Lower lobe of right lung (tissue), 2 donors: ENCODE data around the gene MED12L. TPM values are rescaled to one million over a fixed set of nuclear protein-coding genes. Genes with fewer than 3 reads are reported as not detected.

Source experiments
- ATAC-seq, 2 donors: fragments of 200-7000 bp; cut with Tn5 transposase; one replicate each; pipeline ENCODE4 v1.9.1; 2020 to 2022; ENCODE audit warnings: mild to moderate bottlenecking in 2 of 2, moderate library complexity in 2 of 2
- DNase-seq: peaks from one replicate; pipeline ENCODE4 v3.0.0-alpha.2; 2020
- H3K27ac ChIP-seq: fragments of 200-600 bp; one replicate; pipeline ENCODE4 v1.8.0; 2022
- H3K27me3 ChIP-seq: fragments of 200-600 bp; one replicate; pipeline ENCODE4 v1.8.0; 2022; ENCODE audit warnings: low read depth
- H3K36me3 ChIP-seq: fragments of 200-600 bp; one replicate; pipeline ENCODE4 v1.8.0; 2022; ENCODE audit warnings: mild to moderate bottlenecking
- H3K4me1 ChIP-seq: fragments of 200-600 bp; one replicate; pipeline ENCODE4 v1.8.0; 2022
- H3K4me3 ChIP-seq: fragments of 200-600 bp; one replicate; pipeline ENCODE4 v1.8.0; 2022; ENCODE audit warnings: mild to moderate bottlenecking
- H3K9me3 ChIP-seq: fragments of 200-600 bp; one replicate; pipeline ENCODE4 v1.8.0; 2022
- CTCF ChIP-seq: fragments of 200-600 bp; IDR thresholded peaks from one replicate; pipeline ENCODE4 v1.8.0; 2022; ENCODE audit warnings: antibody characterized with exemption, mild to moderate bottlenecking
- intact Hi-C: fragments of 100-400 bp; cut with DNase I; formaldehyde crosslinking; loops from one replicate; pipeline ENCODE4 v1.11.0; 2022
- total RNA-seq: library from RNA; stranded (reverse); fragmentation: NEBNext Ultra II Directional; extraction: Animal tissue kit (Norgen Biotek cat#: 25700); gene quantifications from one replicate; pipeline ENCODE4 v1.2.1, GENCODE V29; 2021
- donor health status: DM: no; HTN: yes; CAD: no; lungs with severe emphysema.

The MED12L gene
- total RNA-seq, 1 donor from 2014 or later: 0.44 TPM

GRCh38 chr3:151351648-151352047, 266.2 kb downstream of the MED12L start:
- Histone ChIP-seq H3K27me3 (no peaks in the 10 kb centered on the region), H3K36me3 (no peaks in the 10 kb centered on the region), H3K9me3 (no peaks in the 10 kb centered on the region), H3K4me3 (no peak overlapping the region), H3K27ac (peak overlapping the region; percentile 6), H3K4me1 (peaks cover 4% of the 10 kb centered on the region)
- DNase-seq (no peak), ATAC-seq (no peak)
- TF ChIP-seq CTCF: no peak
- intact Hi-C loops: no loop called here

- DNase-seq (no peak), ATAC-seq (no peak)
- Histone ChIP-seq H3K9me3 (no peaks in the 10 kb centered on the region), H3K27ac (no peak overlapping the region), H3K4me3 (no peak overlapping the region), H3K27me3 (no peaks in the 10 kb centered on the region), H3K4me1 (no peaks in the 10 kb centered on the region), H3K36me3 (no peaks in the 10 kb centered on the region)
- intact Hi-C loops: no loop called here
- no peak for TF ChIP-seq CTCF
Measured at GRCh38 chr3:151356794-151357462, 271.5 kb downstream of the MED12L start.

- H3K9me3 ChIP-seq: no peaks in the 10 kb centered on the region
- no peaks in the 10 kb centered on the region for H3K4me1 ChIP-seq
- no peak overlapping the region for H3K27ac ChIP-seq
- no peak for TF ChIP-seq CTCF
- H3K27me3 ChIP-seq: no peaks in the 10 kb centered on the region
- H3K36me3 ChIP-seq: no peaks in the 10 kb centered on the region
- DNase-seq (no peak), ATAC-seq (no peak)
- H3K4me3 ChIP-seq: no peak overlapping the region
- intact Hi-C loops: no loop called here
Measured at GRCh38 chr3:151357463-151357850, 272.0 kb downstream of the MED12L start.

GRCh38 chr3:151362751-151363174, 277.3 kb downstream of the MED12L start:
- H3K27ac ChIP-seq: no peak overlapping the region
- H3K4me1 ChIP-seq: no peaks in the 10 kb centered on the region
- no peaks in the 10 kb centered on the region for H3K9me3 ChIP-seq
- peak; percentile 63 to 76 for ATAC-seq
- no peak overlapping the region for H3K4me3 ChIP-seq
- DNase-seq: peak; percentile 68
- no peaks in the 10 kb centered on the region for H3K36me3 ChIP-seq
- H3K27me3 ChIP-seq: no peaks in the 10 kb centered on the region
- TF ChIP-seq CTCF: no peak
- intact Hi-C loops: no loop called here

- no peak for DNase-seq
- no peak for ATAC-seq
- Histone ChIP-seq H3K27me3 (no peaks in the 10 kb centered on the region), H3K9me3 (no peaks in the 10 kb centered on the region), H3K27ac (no peak overlapping the region), H3K4me1 (no peaks in the 10 kb centered on the region), H3K4me3 (no peak overlapping the region), H3K36me3 (no peaks in the 10 kb centered on the region)
- intact Hi-C loops: no loop called here
- TF ChIP-seq CTCF: no peak
Measured at GRCh38 chr3:151366993-151367392, 281.5 kb downstream of the MED12L start.
